ENCODE measurements around the gene FABP1. TPM values are rescaled to one million over a fixed set of nuclear protein-coding genes. Genes with fewer than 3 reads are reported as not detected.

Gene FABP1
- polyA plus RNA-seq, 1 of the 3 experiments (the other 2 are of a cell fraction): not detected

DNA sequence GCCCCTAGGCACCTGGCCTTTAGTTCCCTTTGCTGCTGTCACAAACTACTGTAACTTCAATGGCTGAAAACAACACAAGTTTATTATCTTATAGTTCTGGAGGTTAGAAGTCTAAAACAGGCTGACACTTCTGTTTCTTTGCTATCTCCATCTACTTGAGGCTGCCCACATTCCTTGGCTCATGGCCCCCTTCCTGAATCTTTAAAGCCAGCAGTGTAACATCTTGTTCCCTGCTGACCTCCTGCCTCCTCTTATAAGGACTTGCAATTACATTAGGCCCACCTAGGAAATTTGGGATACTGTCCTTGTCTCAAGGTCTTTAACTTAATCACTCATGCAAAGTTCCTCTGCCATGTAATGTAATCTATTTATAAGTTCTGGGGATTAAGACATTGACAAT, 53.7 kb downstream of the FABP1 start (continued):
- TF ChIP-seq TCF12 (IDR thresholded peaks at IDR 0.05) (no peak), NFIC (IDR thresholded peaks at IDR 0.05; ENCODE audit: borderline replicate concordance) (no peak), FOSL2 (IDR thresholded peaks at IDR 0.05; ENCODE audit: borderline replicate concordance, low read depth) (no peak)
- TF ChIP-seq, protein P1, sequence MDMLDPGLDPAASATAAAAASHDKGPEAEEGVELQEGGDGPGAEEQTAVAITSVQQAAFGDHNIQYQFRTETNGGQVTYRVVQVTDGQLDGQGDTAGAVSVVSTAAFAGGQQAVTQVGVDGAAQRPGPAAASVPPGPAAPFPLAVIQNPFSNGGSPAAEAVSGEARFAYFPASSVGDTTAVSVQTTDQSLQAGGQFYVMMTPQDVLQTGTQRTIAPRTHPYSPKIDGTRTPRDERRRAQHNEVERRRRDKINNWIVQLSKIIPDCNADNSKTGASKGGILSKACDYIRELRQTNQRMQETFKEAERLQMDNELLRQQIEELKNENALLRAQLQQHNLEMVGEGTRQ (IDR thresholded peaks at IDR 0.05; ENCODE audit: borderline replicate concordance, low read depth, low read length): no peak

Small RNA genes within 50 kb of the gene (small RNA-seq; reads per million reads assigned to genes)
- gene MIR4780: 0 reads per million in 7 experiments

Other genes starting within 250 kb of the FABP1 start
- gene RNU2-63P, start 111.5 kb downstream of the FABP1 start, polyA plus RNA-seq (2012; rRNA removed): not detected in 2 replicates
- 10.7 and 16.0 TPM in 2 replicates for gene KRCC1, start 72.3 kb downstream of the FABP1 start, polyA plus RNA-seq (2012; rRNA removed)
- gene SMYD1, start 60.2 kb downstream of the FABP1 start, polyA plus RNA-seq (2012; rRNA removed): 0.06 TPM in 1 of 2 replicates, not detected in the other
- not detected in 2 replicates for gene THNSL2, start 42.3 kb upstream of the FABP1 start, polyA plus RNA-seq (2012; rRNA removed)

Measured in SK-N-SH (cell line).